ENCODE measurements around the gene ZNF175. TPM values are rescaled to one million over a fixed set of nuclear protein-coding genes. Genes with fewer than 3 reads are reported as not detected.

ZNF175 gene
- total RNA-seq (2014; rRNA removed) (7.5 and 8.5 TPM in 2 replicates), Bru-seq, nascent RNA (percentile 84 among the genes with signal in this experiment), BruChase-seq, experiment 1, labeled RNA remaining after a 6-hour chase (percentile 77 among the genes with signal in this experiment), BruChase-seq, experiment 2, labeled RNA remaining after a 2-hour chase (percentile 89 among the genes with signal in this experiment)
- long read RNA-seq, full-length matches to known transcripts, result 17 of 42 reads
- long read RNA-seq, partial matches to known transcripts, result 0 of 42 reads
- long read RNA-seq, other reads (novel, unspliced or antisense), result 25 of 42 reads

- intact Hi-C loops (cut with micrococcal nuclease), result loop anchor here (1.0 kb wide), 2 partner anchors 23 to 232 kb away; no protein-coding TSS in a partner anchor
- no TSS peak for BruUV-seq (replicated peaks)
- Histone ChIP-seq H3K36me3 (ENCODE audit: low read depth, low read length) (peaks cover 20% of the 10 kb centered on the region), H3K79me2 (ENCODE audit: low read length) (peaks cover 50% of the 10 kb centered on the region), H3K9ac (ENCODE audit: low read length) (peak within 1 kb of the TSS; percentile 62), H3K4me2 (ENCODE audit: low read length) (peak within 1 kb of the TSS; percentile 97), H3F3A (ENCODE audit: low read length, unreplicated experiment) (peaks cover 5% of the 10 kb centered on the region), H2AFZ (ENCODE audit: low read length) (peak within 1 kb of the TSS; percentile 73), H3K9me2 (replicated peaks; ENCODE audit: low read length) (no peaks in the 10 kb centered on the region), H3K27me3 (ENCODE audit: low read length) (no peaks in the 10 kb centered on the region), H3K4me3 (ENCODE audit: low read length) (peak within 1 kb of the TSS; percentile 81), H3K27ac (ENCODE audit: low read length) (peak within 1 kb of the TSS; percentile 75), H3K4me1 (ENCODE audit: insufficient read depth, low read length) (peaks cover 71% of the 10 kb centered on the region), H4K20me1 (ENCODE audit: low read length) (no peaks in the 10 kb centered on the region), H3K9me3 (ENCODE audit: low read length) (no peaks in the 10 kb centered on the region)
- DNase-seq, result peak; percentile 100
- TF ChIP-seq EZH2 (IDR thresholded peaks at IDR 0.05; ENCODE audit: low read length, unreplicated experiment) (no peak), EZH2phosphoT487 (IDR thresholded peaks at IDR 0.05; ENCODE audit: borderline replicate concordance, low read length) (no peak), CTCF (conservative IDR thresholded peaks at IDR 0.05; ENCODE audit: low read depth, low read length) (no peak)
- POLR2A ChIA-PET (ENCODE audit: unreplicated experiment), result no interaction called here
- ATAC-seq, result peak; percentile 65
- CTCF ChIA-PET, result interaction anchor here (0.6 to 0.7 kb wide), 3 partner anchors 24 to 96 kb away, joined by 3 read pairs; no protein-coding TSS in a partner anchor
Measured at GRCh38 chr19:51570962-51571575, at the start of gene ZNF175. TSS of gene ZNF175 (plus strand) at chr19:51571283. CDS start at chr19:51573330, 2,047 bp downstream.

- Histone ChIP-seq H3K9ac (ENCODE audit: low read length) (no peak overlapping the region), H3K9me2 (replicated peaks; ENCODE audit: low read length) (no peaks in the 10 kb centered on the region), H3K4me2 (ENCODE audit: low read length) (no peak overlapping the region), H3K27me3 (ENCODE audit: low read length) (peaks cover 46% of the 10 kb centered on the region), H2AFZ (ENCODE audit: low read length) (no peak overlapping the region), H3K79me2 (ENCODE audit: low read length) (no peaks in the 10 kb centered on the region), H3K4me1 (ENCODE audit: insufficient read depth, low read length) (no peaks in the 10 kb centered on the region), H3K9me3 (ENCODE audit: low read length) (0 out of 2 replicates have a peak, but pooled peaks cover 3% of the 10 kb centered on the region), H4K20me1 (ENCODE audit: low read length) (no peaks in the 10 kb centered on the region), H3K36me3 (ENCODE audit: low read depth, low read length) (no peaks in the 10 kb centered on the region), H3K27ac (ENCODE audit: low read length) (no peak overlapping the region), H3F3A (ENCODE audit: low read length, unreplicated experiment) (no peaks in the 10 kb centered on the region), H3K4me3 (ENCODE audit: low read length) (no peak overlapping the region)
- BruUV-seq (replicated peaks), result no TSS peak
- DNase-seq (no peak), ATAC-seq (no peak)
- TF ChIP-seq EZH2phosphoT487 (IDR thresholded peaks at IDR 0.05; ENCODE audit: borderline replicate concordance, low read length) (no peak), EZH2 (IDR thresholded peaks at IDR 0.05; ENCODE audit: low read length, unreplicated experiment) (no peak), CTCF (conservative IDR thresholded peaks at IDR 0.05; ENCODE audit: low read depth, low read length) (no peak)
- ChIA-PET CTCF (no interaction called here), POLR2A (ENCODE audit: unreplicated experiment) (no interaction called here)
- intact Hi-C loops (cut with micrococcal nuclease), result no loop called here
Measured at GRCh38 chr19:51521357-51521756, 49.7 kb upstream of the ZNF175 start.

- no peaks in the 10 kb centered on the region for H3K9me2 ChIP-seq (replicated peaks; ENCODE audit: low read length)
- H3K36me3 ChIP-seq (ENCODE audit: low read depth, low read length), result no peaks in the 10 kb centered on the region
- peaks cover 51% of the 10 kb centered on the region for H3K27me3 ChIP-seq (ENCODE audit: low read length)
- ChIA-PET POLR2A (ENCODE audit: unreplicated experiment) (no interaction called here), CTCF (no interaction called here)
- H3K4me2 ChIP-seq (ENCODE audit: low read length), result no peak overlapping the region
- H3F3A ChIP-seq (ENCODE audit: low read length, unreplicated experiment), result no peaks in the 10 kb centered on the region
- no peak overlapping the region for H2AFZ ChIP-seq (ENCODE audit: low read length)
- H3K9me3 ChIP-seq (ENCODE audit: low read length), result 0 out of 2 replicates have a peak, but pooled peaks cover 3% of the 10 kb centered on the region
- H3K27ac ChIP-seq (ENCODE audit: low read length), result no peak overlapping the region
- BruUV-seq (replicated peaks), result no TSS peak
- no peak overlapping the region for H3K9ac ChIP-seq (ENCODE audit: low read length)
- H3K4me1 ChIP-seq (ENCODE audit: insufficient read depth, low read length), result no peaks in the 10 kb centered on the region
- H3K79me2 ChIP-seq (ENCODE audit: low read length), result no peaks in the 10 kb centered on the region
- ATAC-seq (no peak), DNase-seq (no peak)
- H3K4me3 ChIP-seq (ENCODE audit: low read length), result no peak overlapping the region
- no peaks in the 10 kb centered on the region for H4K20me1 ChIP-seq (ENCODE audit: low read length)
- TF ChIP-seq EZH2phosphoT487 (IDR thresholded peaks at IDR 0.05; ENCODE audit: borderline replicate concordance, low read length), result no peak
- no peak for TF ChIP-seq CTCF (conservative IDR thresholded peaks at IDR 0.05; ENCODE audit: low read depth, low read length)
- TF ChIP-seq EZH2 (IDR thresholded peaks at IDR 0.05; ENCODE audit: low read length, unreplicated experiment), result no peak
- intact Hi-C loops (cut with micrococcal nuclease), result no loop called here
Measured at GRCh38 chr19:51521781-51522180, 49.3 kb upstream of the ZNF175 start.
